Activated CD8-positive, alpha-beta memory T cell treated with anti-CD3 and anti-CD28 coated beads, Interleukin-2, amount 50 U/mL, for 48 hours (primary cell): ENCODE data around the gene PTPRD.

Source experiments
- DNase-seq: peaks from one replicate; pipeline ENCODE4 v3.0.0-alpha.2; 2020

Gene PTPRD

GRCh38 chr9:8651070-8651845, 1961.5 kb downstream of the PTPRD start:
- DNase-seq = no peak

GRCh38 chr9:8649807-8650206, 1963.0 kb downstream of the PTPRD start:
- no peak for DNase-seq

GRCh38 chr9:8649160-8649559, 1963.6 kb downstream of the PTPRD start:
- DNase-seq = no peak

- no peak for DNase-seq
Observed at GRCh38 chr9:8648271-8648845, 1964.4 kb downstream of the PTPRD start.

- no peak for DNase-seq
Observed at GRCh38 chr9:8647824-8648223, 1965.0 kb downstream of the PTPRD start.

- no peak for DNase-seq
Observed at GRCh38 chr9:8644571-8644970, 1968.2 kb downstream of the PTPRD start.

GRCh38 chr9:8643896-8644295, 1968.9 kb downstream of the PTPRD start:
- no peak for DNase-seq

- DNase-seq = no peak
Observed at GRCh38 chr9:8643464-8643863, 1969.3 kb downstream of the PTPRD start.

- no peak for DNase-seq
Observed at GRCh38 chr9:8640761-8641160, 1972.0 kb downstream of the PTPRD start.

- no peak for DNase-seq
Observed at GRCh38 chr9:8637626-8638025, 1975.2 kb downstream of the PTPRD start.

GRCh38 chr9:8633784-8634183, 1979.0 kb downstream of the PTPRD start:
- DNase-seq = no peak

- DNase-seq = no peak
Observed at GRCh38 chr9:8632493-8632892, 1980.3 kb downstream of the PTPRD start.

GRCh38 chr9:8628791-8629190, 1984.0 kb downstream of the PTPRD start:
- no peak for DNase-seq

GRCh38 chr9:8627976-8628679, 1984.7 kb downstream of the PTPRD start:
- DNase-seq = no peak

- no peak for DNase-seq
Observed at GRCh38 chr9:8622871-8623270, 1989.9 kb downstream of the PTPRD start.

- DNase-seq = no peak
Observed at GRCh38 chr9:8622222-8622802, 1990.5 kb downstream of the PTPRD start.

- no peak for DNase-seq
Observed at GRCh38 chr9:8621416-8621815, 1991.4 kb downstream of the PTPRD start.

GRCh38 chr9:8616414-8616813, 1996.4 kb downstream of the PTPRD start:
- no peak for DNase-seq

GRCh38 chr9:8614926-8615440, 1997.8 kb downstream of the PTPRD start:
- no peak for DNase-seq

GRCh38 chr9:8613346-8613825, 1999.4 kb downstream of the PTPRD start:
- DNase-seq = no peak

GRCh38 chr9:8611153-8611552, 2001.6 kb downstream of the PTPRD start:
- no peak for DNase-seq

GRCh38 chr9:8610256-8610655, 2002.5 kb downstream of the PTPRD start:
- DNase-seq = no peak

- no peak for DNase-seq
Observed at GRCh38 chr9:8605096-8605495, 2007.7 kb downstream of the PTPRD start.
